Effector memory CD8-positive, alpha-beta T cell (primary cell): ENCODE results near the gene GABBR2.

Source experiments
- ATAC-seq: fragments of 150-1000 bp; cut with Tn5 transposase; replicated peaks from 2 replicates; pipeline ENCODE4 v1.10.0; 2021; ENCODE audit warnings: mild to moderate bottlenecking, moderate library complexity
- DNase-seq, 3 experiments: peaks; one replicate each; pipeline ENCODE4 v3.0.0; 2021
- H3K27ac Mint-ChIP-seq, 2 donors: one replicate each; pipeline ENCODE4 v1.8.0; 2022; ENCODE audit warnings: mild to moderate bottlenecking in 2 of 2, mixed read lengths in 2 of 2, moderate library complexity in 2 of 2
- H3K27me3 Mint-ChIP-seq, 2 donors: one replicate each; pipeline ENCODE4 v1.8.0; 2022; ENCODE audit warnings: mixed read lengths in 2 of 2
- H3K36me3 Mint-ChIP-seq: one replicate; pipeline ENCODE4 v1.8.0; 2022; ENCODE audit warnings: mild to moderate bottlenecking, moderate library complexity, mixed read lengths; ENCODE audit not compliant: insufficient read depth
- H3K4me1 Mint-ChIP-seq, 2 donors: one replicate each; pipeline ENCODE4 v1.8.0; 2022; ENCODE audit warnings: low read depth in 2 of 2, mixed read lengths in 2 of 2
- H3K4me3 Mint-ChIP-seq, 2 donors: one replicate each; pipeline ENCODE4 v1.8.0; 2022; ENCODE audit warnings: mild to moderate bottlenecking in 2 of 2, mixed read lengths in 2 of 2, moderate library complexity in 2 of 2
- H3K9me3 Mint-ChIP-seq, 2 donors: one replicate each; pipeline ENCODE4 v1.8.0; 2022; ENCODE audit warnings: mixed read lengths in 2 of 2

GABBR2 gene

DNA sequence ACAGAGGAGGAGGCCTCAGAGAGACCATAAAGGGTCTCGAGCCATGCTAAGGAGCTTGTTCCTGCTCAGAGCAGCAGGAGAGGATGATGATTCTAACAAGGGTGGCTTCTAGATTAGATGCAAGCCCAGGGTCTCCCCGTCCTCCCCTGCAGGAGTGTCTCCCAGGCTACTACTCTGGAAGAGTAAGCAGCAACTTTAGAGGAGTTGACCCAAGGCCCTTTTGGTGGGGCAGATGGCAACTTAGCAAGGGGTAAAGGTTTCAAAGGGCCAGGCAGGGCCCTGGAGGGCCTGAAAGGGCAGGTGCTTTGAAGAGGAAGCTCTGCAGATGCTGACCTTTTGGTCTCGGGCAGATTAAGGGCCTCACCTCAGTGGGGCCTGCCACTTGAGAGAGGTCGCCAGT is 174.9 kb downstream of the GABBR2 start:
- Mint-ChIP-seq H3K36me3 (no peaks in the 10 kb centered on the region), H3K4me3 (no peak overlapping the region), H3K27me3 (peaks cover 22 to 39% of the 10 kb centered on the region in 2 donors), H3K9me3 (no peaks in the 10 kb centered on the region), H3K27ac (no peak overlapping the region), H3K4me1 (no peaks in the 10 kb centered on the region)
- ATAC-seq (no peak), DNase-seq (no peak)

DNA sequence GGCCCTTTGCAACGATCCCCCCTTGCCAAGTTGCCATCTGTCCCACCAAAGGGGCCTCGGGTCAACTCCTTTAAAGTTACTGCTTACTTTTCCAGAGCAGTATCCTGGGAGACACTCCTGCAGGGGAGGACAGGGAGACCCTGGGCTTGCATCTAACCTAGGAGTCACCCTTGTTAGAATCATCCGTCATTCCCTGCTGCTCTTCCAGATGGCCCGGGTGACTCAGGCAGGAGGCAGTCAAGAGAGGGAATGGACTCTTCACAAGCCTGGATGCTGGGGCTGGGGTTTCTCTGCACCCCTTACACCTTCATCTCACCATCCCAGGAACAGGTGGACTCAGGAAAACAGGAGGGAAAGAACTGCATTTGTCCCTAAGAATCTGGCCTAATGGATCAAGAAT is 175.6 kb downstream of the GABBR2 start:
- ATAC-seq (no peak), DNase-seq (no peak)
- H3K4me3 Mint-ChIP-seq, result no peak overlapping the region
- H3K36me3 Mint-ChIP-seq, result no peaks in the 10 kb centered on the region
- H3K9me3 Mint-ChIP-seq, result no peaks in the 10 kb centered on the region
- H3K27me3 Mint-ChIP-seq, result peaks cover 26 to 32% of the 10 kb centered on the region in 2 donors
- no peaks in the 10 kb centered on the region for H3K4me1 Mint-ChIP-seq
- H3K27ac Mint-ChIP-seq, result no peak overlapping the region

DNA sequence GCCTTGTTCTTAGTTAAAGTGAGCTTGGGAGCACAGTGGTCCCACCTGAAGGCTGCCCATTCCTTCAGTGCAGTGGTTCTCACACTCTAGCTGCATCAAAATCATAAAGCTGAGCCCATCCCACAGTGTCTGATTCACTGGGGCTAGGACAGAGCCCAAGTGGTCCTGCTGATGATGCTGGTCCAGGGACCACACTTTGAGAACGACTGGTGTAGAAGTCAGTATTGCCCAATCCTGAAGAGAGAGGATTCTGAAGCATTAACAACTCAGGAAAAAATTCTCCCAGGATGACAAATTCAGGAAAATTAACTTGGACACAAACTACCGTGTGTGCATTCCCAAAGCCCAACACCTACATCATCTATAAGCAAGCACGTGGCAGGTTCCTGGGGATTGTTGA is 176.2 kb downstream of the GABBR2 start:
- Mint-ChIP-seq H3K9me3 (no peaks in the 10 kb centered on the region), H3K4me1 (no peaks in the 10 kb centered on the region), H3K36me3 (no peaks in the 10 kb centered on the region), H3K27ac (no peak overlapping the region), H3K4me3 (no peak overlapping the region), H3K27me3 (peaks cover 29 to 32% of the 10 kb centered on the region in 2 donors)
- DNase-seq (no peak), ATAC-seq (no peak)

DNA sequence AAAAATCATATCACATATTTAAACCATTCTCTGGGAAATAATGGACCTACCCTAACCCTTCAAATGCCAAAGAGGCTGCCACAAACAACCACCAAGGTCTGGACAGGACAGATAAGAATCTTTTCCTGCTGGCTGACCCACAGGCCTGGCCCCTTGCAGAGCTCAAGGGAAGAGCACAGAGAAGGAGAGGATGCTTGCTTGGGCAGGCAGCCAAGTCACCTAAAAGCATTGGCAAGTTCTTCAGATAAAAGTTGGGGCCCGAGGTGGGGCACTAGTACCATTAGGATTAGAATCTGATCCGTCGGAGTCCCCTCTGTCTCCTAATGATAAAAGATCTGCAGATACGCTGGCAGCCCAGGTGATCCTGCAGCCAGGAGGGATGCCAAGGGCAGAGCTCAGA is 176.6 kb downstream of the GABBR2 start:
- Mint-ChIP-seq H3K27ac (no peak overlapping the region), H3K27me3 (peaks cover 32 to 33% of the 10 kb centered on the region in 2 donors), H3K36me3 (no peaks in the 10 kb centered on the region), H3K9me3 (no peaks in the 10 kb centered on the region), H3K4me1 (no peaks in the 10 kb centered on the region), H3K4me3 (no peak overlapping the region)
- ATAC-seq (no peak), DNase-seq (no peak)

DNA sequence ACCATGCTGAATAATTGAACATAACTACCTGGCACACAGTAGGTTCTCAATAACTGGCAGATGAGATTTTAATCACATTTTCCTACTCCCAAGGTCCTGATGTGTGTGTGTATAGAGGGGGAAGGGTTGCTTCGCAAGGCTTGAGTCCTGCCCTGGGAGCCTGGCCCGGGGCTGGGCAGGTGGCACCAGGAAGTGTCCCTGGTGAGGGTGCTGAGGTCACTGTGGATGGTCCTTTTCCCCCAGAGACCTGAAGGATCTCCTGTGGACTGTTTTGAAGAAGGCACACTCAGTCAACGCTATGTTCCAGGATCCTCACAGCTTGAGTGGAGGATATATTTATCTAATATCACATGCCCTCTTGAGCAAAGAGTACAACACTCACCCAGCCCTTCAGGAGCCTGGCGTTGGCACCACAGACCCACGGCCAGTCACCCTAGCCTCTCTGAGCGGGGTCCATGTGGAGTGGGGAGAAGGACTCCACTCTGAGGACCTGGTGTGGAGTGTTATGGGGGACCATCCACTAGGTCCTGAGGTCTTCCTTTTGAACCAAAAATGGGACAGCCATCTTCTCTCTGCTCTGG is 177.8 kb downstream of the GABBR2 start:
- Mint-ChIP-seq H3K36me3 (no peaks in the 10 kb centered on the region), H3K4me3 (no peak overlapping the region), H3K9me3 (no peaks in the 10 kb centered on the region), H3K27me3 (peaks cover 31 to 38% of the 10 kb centered on the region in 2 donors), H3K4me1 (no peaks in the 10 kb centered on the region), H3K27ac (no peak overlapping the region)
- DNase-seq (no peak), ATAC-seq (no peak)

DNA sequence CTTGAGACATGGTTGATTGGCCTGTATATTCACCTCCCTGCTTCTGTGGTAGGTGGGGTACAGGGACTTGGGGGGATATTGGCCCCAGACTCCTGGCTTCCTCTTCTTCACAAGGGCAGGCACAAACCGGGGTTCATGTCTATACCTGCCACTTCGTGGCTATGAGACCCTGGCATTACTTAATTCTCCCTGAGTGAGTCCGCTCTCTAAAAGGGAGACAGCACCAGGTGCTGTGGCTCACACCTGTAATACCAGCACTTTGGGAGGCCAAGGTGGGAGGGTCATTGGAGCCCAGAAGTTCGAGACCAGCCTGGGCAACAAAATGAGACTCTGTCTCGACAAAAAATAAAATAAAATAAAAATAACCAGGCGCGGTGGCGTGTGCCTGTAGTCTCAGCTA is 178.5 kb downstream of the GABBR2 start:
- DNase-seq, result no peak
- Mint-ChIP-seq H3K9me3 (no peaks in the 10 kb centered on the region), H3K27me3 (peaks cover 33 to 42% of the 10 kb centered on the region in 2 donors), H3K36me3 (no peaks in the 10 kb centered on the region), H3K27ac (no peak overlapping the region), H3K4me1 (no peaks in the 10 kb centered on the region), H3K4me3 (no peak overlapping the region)
- no peak for ATAC-seq

DNA sequence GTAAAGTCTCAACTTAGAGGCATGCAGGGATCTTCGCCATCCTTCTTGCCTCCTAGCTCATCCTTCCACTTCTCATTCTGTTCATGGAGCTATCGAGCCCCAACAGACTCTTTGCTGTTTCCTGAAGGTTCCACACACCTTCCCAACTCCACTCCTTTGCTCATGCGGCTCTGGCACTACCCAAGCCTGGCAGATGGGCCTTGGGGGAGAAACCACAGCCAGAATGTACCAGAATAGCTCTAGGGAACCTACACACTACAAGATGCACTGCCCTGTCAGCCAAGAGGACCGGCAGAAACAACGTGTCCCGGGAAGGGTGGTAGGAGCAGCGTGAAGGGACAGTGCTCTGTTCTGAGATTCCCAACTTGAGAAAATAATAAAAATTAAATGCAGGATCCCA is 178.9 kb downstream of the GABBR2 start:
- Mint-ChIP-seq H3K27me3 (peaks cover 35 to 42% of the 10 kb centered on the region in 2 donors), H3K4me1 (no peaks in the 10 kb centered on the region), H3K27ac (no peak overlapping the region), H3K36me3 (no peaks in the 10 kb centered on the region), H3K4me3 (no peak overlapping the region), H3K9me3 (no peaks in the 10 kb centered on the region)
- DNase-seq (no peak), ATAC-seq (no peak)

DNA sequence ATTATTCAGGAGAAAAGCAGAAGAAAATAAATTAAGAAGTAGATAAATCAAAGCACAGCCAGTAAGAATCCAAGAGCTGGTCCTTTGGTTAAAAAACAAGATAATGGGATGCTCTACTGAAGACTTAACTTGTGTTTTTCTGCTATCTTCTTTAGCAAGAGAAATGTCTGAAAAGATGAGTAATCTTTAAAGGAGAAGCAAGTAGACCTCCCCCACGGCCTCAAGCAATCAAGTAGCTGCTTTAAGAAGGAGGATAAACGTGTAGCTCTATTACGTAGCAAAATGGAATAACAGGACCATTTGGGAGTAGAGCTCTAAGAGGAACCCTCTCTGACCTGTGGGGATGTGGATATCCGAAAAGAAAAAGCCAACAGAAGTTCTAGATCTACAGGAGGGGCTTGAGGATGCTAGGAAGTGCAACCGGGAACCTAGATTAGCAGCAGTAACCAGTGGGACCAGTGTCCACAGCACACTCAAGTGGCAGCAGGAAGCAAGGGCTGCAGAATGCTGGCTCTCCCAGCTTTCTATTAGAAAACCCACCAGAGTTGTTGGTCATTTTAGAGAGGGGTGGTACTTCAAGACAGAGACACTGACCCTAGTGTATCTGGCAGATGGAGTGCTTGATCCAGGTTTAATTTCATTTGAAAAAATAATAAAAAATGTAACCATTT is 185.4 kb downstream of the GABBR2 start:
- Mint-ChIP-seq H3K27me3 (peaks cover 74 to 75% of the 10 kb centered on the region in 2 donors), H3K4me1 (no peaks in the 10 kb centered on the region)

DNA sequence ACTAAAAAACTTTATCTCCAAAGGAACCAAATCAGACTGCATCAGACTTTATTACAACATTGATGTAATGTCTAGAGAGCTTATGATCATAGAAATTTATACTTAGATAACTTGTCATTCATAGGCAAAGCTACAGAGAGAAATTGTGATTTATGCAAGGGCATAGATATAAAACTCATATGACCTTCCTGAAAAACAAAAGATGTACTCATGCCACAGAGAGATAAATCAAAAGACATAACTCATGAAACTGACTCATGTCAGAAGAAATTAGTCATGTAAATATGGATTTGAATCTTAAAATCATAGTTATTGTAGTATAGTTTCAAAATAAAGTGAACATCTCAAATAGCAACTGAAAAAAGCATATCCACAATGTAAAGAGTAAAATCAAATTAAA is 186.2 kb downstream of the GABBR2 start:
- no peaks in the 10 kb centered on the region for H3K9me3 Mint-ChIP-seq
- H3K36me3 Mint-ChIP-seq, result no peaks in the 10 kb centered on the region
- no peaks in the 10 kb centered on the region for H3K4me1 Mint-ChIP-seq
- H3K4me3 Mint-ChIP-seq, result no peak overlapping the region
- DNase-seq (no peak), ATAC-seq (no peak)
- H3K27me3 Mint-ChIP-seq, result peaks cover 72 to 84% of the 10 kb centered on the region in 2 donors
- H3K27ac Mint-ChIP-seq, result no peak overlapping the region

More for the DNA sequence above, 185.4 kb downstream of the GABBR2 start:
- no peak for ATAC-seq
- Mint-ChIP-seq H3K9me3 (no peaks in the 10 kb centered on the region), H3K36me3 (no peaks in the 10 kb centered on the region), H3K4me3 (no peak overlapping the region), H3K27ac (no peak overlapping the region)
- no peak for DNase-seq

DNA sequence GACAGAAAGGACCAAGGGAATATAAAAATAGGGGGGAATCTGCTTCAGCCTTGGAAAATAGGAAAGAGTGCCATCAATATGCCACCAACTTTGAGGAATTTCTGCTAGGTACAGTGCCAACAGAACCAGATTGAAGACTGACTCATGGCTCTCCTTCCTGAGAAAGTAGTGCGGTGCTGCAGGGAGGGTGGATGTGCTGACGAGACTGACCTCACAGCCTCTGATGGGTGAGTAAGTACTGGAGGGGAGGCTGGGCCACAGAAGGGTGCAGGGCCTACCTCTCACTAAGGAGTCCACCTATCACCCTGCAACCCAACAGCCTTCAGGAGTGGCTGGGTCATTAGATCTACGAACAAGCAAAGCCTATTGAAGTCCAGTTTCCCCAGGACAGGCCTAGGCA is 187.6 kb downstream of the GABBR2 start:
- Mint-ChIP-seq H3K4me1 (no peaks in the 10 kb centered on the region), H3K36me3 (no peaks in the 10 kb centered on the region), H3K27me3 (peaks cover 66 to 86% of the 10 kb centered on the region in 2 donors), H3K4me3 (no peak overlapping the region), H3K9me3 (no peaks in the 10 kb centered on the region), H3K27ac (no peak overlapping the region)
- DNase-seq (no peak), ATAC-seq (no peak)

DNA sequence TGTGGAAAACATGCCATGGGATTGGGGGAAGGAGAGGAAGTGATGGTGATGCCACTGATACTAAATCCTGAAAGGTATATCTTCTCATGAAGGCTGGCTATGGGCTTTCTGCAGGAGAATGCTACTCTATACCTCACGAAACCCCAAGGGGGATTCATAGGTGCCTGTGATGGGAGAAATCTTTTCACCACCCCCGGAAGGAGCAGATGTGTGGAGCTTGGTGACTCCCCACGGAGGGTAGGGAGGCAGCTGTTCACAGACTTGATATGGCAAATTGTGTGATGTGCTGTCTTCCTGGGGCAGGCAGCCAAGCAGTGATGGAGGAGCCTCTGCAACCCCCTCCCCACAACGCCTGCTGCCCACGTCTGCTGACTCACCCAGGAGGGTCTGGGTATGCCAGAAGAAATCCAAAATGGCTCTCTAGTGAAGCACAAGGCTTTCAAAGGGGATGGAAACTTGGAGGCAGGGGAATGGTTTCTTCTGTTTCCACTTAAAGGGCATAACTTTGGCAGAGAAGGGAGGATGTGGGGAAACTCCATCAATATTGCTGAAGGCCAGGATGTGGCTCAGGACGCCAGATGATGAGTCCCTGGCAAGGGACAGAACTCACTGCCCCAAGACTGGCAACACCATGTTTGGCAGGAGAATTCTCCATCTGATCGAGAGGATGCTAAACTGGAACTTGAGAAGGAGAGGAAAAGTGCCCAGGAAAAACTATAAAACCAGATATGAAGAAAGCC is 188.3 kb downstream of the GABBR2 start:
- no peak for ATAC-seq
- no peak for DNase-seq
- Mint-ChIP-seq H3K9me3 (no peaks in the 10 kb centered on the region), H3K36me3 (no peaks in the 10 kb centered on the region), H3K4me1 (no peaks in the 10 kb centered on the region), H3K27ac (no peak overlapping the region), H3K27me3 (peaks cover 59 to 81% of the 10 kb centered on the region in 2 donors), H3K4me3 (no peak overlapping the region)

DNA sequence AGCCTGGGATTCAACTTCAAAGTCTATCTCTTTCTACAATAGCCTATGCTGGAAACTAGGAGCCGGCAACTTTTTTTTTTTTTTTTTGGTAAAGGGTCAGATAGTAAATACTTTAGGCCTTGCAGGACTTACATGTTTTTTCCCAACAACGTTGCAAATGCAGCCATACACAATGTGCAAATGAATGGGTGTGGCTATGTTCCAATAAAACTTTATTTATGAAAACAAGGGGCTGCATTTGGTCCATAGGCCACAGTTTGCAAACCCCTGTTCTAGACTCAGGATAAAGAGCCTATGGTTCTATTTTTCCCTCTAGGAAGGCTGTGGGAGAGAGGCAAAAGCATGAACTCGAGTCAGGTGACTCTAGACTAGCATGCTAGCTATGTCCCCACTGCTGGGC is 189.1 kb downstream of the GABBR2 start:
- Mint-ChIP-seq H3K36me3 (no peaks in the 10 kb centered on the region), H3K9me3 (no peaks in the 10 kb centered on the region), H3K27me3 (peaks cover 59 to 78% of the 10 kb centered on the region in 2 donors), H3K27ac (no peak overlapping the region), H3K4me3 (no peak overlapping the region), H3K4me1 (no peaks in the 10 kb centered on the region)
- no peak for ATAC-seq
- DNase-seq, result no peak

DNA sequence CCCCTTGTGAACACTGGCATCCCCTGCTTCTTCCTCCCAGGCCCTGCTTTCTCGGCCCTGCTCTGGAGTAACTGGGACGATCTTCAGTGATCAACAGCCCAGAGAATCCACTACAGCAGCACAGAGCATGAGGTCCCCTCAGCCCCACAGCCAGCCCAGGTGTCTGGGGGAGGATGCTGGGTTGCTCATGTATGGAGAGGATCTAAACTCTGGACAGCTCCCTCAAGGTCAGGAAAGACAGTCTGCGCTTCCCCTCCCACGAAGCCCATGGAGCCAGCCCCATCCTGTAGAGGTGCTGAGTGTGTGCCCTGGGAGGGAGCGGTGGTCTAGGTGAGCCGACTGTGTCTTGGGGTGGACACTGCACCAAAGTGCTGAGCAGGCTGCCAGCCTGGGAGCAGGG is 190.2 kb downstream of the GABBR2 start:
- H3K9me3 Mint-ChIP-seq, result no peaks in the 10 kb centered on the region
- no peak for DNase-seq
- H3K27me3 Mint-ChIP-seq, result peaks cover 50 to 67% of the 10 kb centered on the region in 2 donors
- no peaks in the 10 kb centered on the region for H3K36me3 Mint-ChIP-seq
- no peak overlapping the region for H3K27ac Mint-ChIP-seq
- ATAC-seq, result no peak
- no peaks in the 10 kb centered on the region for H3K4me1 Mint-ChIP-seq
- H3K4me3 Mint-ChIP-seq, result no peak overlapping the region

DNA sequence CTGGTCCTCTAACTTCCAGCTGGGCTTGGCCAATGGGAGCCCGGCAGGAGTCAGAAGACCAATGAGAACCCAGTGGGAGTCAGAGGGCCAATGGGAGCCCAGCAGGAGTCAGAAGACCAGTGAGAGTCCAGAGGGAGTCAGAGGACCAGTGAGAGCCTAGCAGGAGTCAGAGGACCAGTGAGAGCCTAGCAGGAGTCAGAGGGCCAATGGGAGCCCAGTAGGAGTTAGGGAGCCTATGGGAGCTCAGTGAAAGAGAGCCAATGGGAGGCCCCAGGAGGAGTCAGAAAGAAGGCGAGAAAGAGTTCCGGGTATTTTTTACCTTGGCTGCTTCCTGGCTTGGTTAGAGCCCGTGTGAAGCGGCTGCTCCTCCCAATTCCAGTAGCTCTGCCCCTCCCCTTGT is 191.0 kb downstream of the GABBR2 start:
- peaks cover 44 to 59% of the 10 kb centered on the region in 2 donors for H3K27me3 Mint-ChIP-seq

More for the DNA sequence above, 191.0 kb downstream of the GABBR2 start:
- ATAC-seq, result no peak
- no peaks in the 10 kb centered on the region for H3K9me3 Mint-ChIP-seq
- no peak overlapping the region for H3K4me3 Mint-ChIP-seq
- no peak overlapping the region for H3K27ac Mint-ChIP-seq
- H3K36me3 Mint-ChIP-seq, result no peaks in the 10 kb centered on the region
- no peaks in the 10 kb centered on the region for H3K4me1 Mint-ChIP-seq
- DNase-seq, result no peak
